KMS-11 (cell line): ENCODE results near the gene COQ8A.

Experiments
- H2AFZ ChIP-seq: fragments of 200-600 bp; sonication (generic); 2 replicates; pipeline ENCODE4 v1.6.1; 2016; ENCODE audit warnings: antibody characterized with exemption, mixed run types, low read depth
- H3K27ac ChIP-seq: fragments of 200-600 bp; sonication (generic); 2 replicates; pipeline ENCODE4 v1.6.1; 2016; ENCODE audit warnings: mild to moderate bottlenecking, mixed run types
- H3K27me3 ChIP-seq: fragments of 200-600 bp; sonication (generic); 2 replicates; pipeline ENCODE4 v1.6.1; 2017; ENCODE audit warnings: mild to moderate bottlenecking, low read depth, mixed run types, moderate library complexity; ENCODE audit not compliant: insufficient read depth
- H3K36me3 ChIP-seq: fragments of 200-600 bp; sonication (generic); 2 replicates; pipeline ENCODE4 v1.6.1; 2017; ENCODE audit warnings: mild to moderate bottlenecking, mixed run types; ENCODE audit not compliant: insufficient read depth
- H3K4me1 ChIP-seq: fragments of 200-600 bp; sonication (generic); 2 replicates; pipeline ENCODE4 v1.6.1; 2016; ENCODE audit warnings: mild to moderate bottlenecking, low read depth, mixed run types; ENCODE audit not compliant: poor library complexity, severe bottlenecking
- H3K4me2 ChIP-seq: fragments of 200-600 bp; sonication (generic); 2 replicates; pipeline ENCODE4 v1.7.0; 2016; ENCODE audit warnings: mild to moderate bottlenecking, mixed run types
- H3K4me3 ChIP-seq: fragments of 200-600 bp; sonication (generic); IDR thresholded peaks from 2 replicates; pipeline ENCODE4 v1.6.1; 2017; ENCODE audit warnings: low read depth, low read length, mixed read lengths; ENCODE audit not compliant: insufficient read depth
- H3K79me2 ChIP-seq: fragments of 200-600 bp; sonication (generic); 2 replicates; pipeline ENCODE4 v1.6.1; 2016; ENCODE audit warnings: low read depth, mixed run types; ENCODE audit not compliant: insufficient read depth
- H3K9ac ChIP-seq: fragments of 200-600 bp; sonication (generic); 2 replicates; pipeline ENCODE4 v1.6.1; 2016; ENCODE audit warnings: mild to moderate bottlenecking, mixed run types
- H4K20me1 ChIP-seq: fragments of 200-600 bp; sonication (generic); 2 replicates; pipeline ENCODE4 v1.6.1; 2016; ENCODE audit warnings: mild to moderate bottlenecking, mixed run types; ENCODE audit not compliant: insufficient read depth
- CTCF ChIP-seq: fragments of 200-600 bp; sonication (generic); conservative IDR thresholded peaks from 2 replicates; pipeline ENCODE4 v1.6.1; 2017; ENCODE audit warnings: low read depth, mild to moderate bottlenecking, antibody characterized with exemption, low read length, moderate library complexity, mixed read lengths

COQ8A gene

GRCh38 chr1:227035316-227035715 lies 95.2 kb downstream of the COQ8A start:
- H3K27me3 ChIP-seq: no peaks in the 10 kb centered on the region
- H3K4me3 ChIP-seq: no peak overlapping the region
- no peaks in the 10 kb centered on the region for H3K4me1 ChIP-seq
- TF ChIP-seq CTCF: no peak
- H2AFZ ChIP-seq: no peak overlapping the region
- no peaks in the 10 kb centered on the region for H3K79me2 ChIP-seq
- no peak overlapping the region for H3K27ac ChIP-seq
- H3K4me2 ChIP-seq: no peak overlapping the region
- no peaks in the 10 kb centered on the region for H3K36me3 ChIP-seq
- no peaks in the 10 kb centered on the region for H4K20me1 ChIP-seq
- H3K9ac ChIP-seq: no peak overlapping the region

DNA sequence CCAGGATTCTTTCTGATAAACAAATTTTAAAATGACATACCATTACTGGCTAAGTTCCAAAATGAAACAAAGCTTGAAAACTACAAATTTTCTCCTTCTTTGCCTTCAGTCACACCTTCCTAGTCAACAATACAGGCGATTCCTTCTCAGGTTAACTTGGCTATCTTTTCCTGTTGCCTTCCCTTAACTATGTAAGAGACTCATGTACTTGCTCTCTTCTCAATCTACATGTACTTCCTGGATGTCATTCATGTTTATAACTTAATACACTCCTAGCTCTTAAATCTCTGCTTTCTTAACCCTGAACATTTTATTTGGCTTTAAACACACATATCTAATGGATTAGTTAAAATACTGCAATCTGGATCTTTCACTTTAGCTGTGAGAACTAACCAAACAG lies 97.0 kb downstream of the COQ8A start:
- Histone ChIP-seq H3K4me1 (no peaks in the 10 kb centered on the region), H3K27ac (no peak overlapping the region), H3K4me3 (no peak overlapping the region), H3K36me3 (no peaks in the 10 kb centered on the region), H3K4me2 (no peak overlapping the region), H3K79me2 (no peaks in the 10 kb centered on the region), H3K27me3 (no peaks in the 10 kb centered on the region), H4K20me1 (no peaks in the 10 kb centered on the region), H2AFZ (no peak overlapping the region), H3K9ac (no peak overlapping the region)
- no peak for TF ChIP-seq CTCF
